ENCODE data around the gene CTSZ.

GRCh38 chr20:59002388-59002787 lies 4.7 kb downstream of the CTSZ start:
- TF ChIP-seq EZH2 (IDR thresholded peaks at IDR 0.05; ENCODE audit: low read depth, unreplicated experiment), result no peak
- TF ChIP-seq, protein P1, sequence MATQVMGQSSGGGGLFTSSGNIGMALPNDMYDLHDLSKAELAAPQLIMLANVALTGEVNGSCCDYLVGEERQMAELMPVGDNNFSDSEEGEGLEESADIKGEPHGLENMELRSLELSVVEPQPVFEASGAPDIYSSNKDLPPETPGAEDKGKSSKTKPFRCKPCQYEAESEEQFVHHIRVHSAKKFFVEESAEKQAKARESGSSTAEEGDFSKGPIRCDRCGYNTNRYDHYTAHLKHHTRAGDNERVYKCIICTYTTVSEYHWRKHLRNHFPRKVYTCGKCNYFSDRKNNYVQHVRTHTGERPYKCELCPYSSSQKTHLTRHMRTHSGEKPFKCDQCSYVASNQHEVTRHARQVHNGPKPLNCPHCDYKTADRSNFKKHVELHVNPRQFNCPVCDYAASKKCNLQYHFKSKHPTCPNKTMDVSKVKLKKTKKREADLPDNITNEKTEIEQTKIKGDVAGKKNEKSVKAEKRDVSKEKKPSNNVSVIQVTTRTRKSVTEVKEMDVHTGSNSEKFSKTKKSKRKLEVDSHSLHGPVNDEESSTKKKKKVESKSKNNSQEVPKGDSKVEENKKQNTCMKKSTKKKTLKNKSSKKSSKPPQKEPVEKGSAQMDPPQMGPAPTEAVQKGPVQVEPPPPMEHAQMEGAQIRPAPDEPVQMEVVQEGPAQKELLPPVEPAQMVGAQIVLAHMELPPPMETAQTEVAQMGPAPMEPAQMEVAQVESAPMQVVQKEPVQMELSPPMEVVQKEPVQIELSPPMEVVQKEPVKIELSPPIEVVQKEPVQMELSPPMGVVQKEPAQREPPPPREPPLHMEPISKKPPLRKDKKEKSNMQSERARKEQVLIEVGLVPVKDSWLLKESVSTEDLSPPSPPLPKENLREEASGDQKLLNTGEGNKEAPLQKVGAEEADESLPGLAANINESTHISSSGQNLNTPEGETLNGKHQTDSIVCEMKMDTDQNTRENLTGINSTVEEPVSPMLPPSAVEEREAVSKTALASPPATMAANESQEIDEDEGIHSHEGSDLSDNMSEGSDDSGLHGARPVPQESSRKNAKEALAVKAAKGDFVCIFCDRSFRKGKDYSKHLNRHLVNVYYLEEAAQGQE (IDR thresholded peaks at IDR 0.05; ENCODE audit: unreplicated experiment), result no peak
